ENCODE results near the gene LMF1.

DNA sequence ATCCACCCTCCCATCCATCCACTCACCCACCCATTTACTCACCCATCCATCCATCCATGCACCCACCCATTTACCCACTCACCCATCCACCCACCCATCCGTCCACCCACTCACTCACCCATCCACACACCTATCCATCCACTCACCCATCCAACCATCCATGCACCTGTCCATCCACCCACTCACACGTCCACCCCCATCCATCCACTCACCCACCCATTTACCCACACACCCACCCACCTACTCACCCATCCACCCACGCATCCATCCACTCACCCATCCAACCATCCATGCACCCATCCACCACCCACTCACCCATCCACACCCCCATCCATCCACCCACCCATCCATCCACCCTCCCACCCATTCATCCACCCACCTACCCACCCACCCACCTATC, 22.9 kb upstream of the LMF1 start:
- TF ChIP-seq, protein P1, sequence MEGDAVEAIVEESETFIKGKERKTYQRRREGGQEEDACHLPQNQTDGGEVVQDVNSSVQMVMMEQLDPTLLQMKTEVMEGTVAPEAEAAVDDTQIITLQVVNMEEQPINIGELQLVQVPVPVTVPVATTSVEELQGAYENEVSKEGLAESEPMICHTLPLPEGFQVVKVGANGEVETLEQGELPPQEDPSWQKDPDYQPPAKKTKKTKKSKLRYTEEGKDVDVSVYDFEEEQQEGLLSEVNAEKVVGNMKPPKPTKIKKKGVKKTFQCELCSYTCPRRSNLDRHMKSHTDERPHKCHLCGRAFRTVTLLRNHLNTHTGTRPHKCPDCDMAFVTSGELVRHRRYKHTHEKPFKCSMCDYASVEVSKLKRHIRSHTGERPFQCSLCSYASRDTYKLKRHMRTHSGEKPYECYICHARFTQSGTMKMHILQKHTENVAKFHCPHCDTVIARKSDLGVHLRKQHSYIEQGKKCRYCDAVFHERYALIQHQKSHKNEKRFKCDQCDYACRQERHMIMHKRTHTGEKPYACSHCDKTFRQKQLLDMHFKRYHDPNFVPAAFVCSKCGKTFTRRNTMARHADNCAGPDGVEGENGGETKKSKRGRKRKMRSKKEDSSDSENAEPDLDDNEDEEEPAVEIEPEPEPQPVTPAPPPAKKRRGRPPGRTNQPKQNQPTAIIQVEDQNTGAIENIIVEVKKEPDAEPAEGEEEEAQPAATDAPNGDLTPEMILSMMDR (conservative IDR thresholded peaks at IDR 0.05 in 1 of 2, IDR thresholded peaks at IDR 0.05 in 1 of 2; ENCODE audit: extremely low read depth in 1 of 2, insufficient read depth in 1 of 2, low read depth in 1 of 2, low read length in 2 of 2) = no peak
- TF ChIP-seq EZH2 (IDR thresholded peaks at IDR 0.05; ENCODE audit: borderline replicate concordance, low read length) = no peak

Measured in mammary epithelial cell (primary cell).